CD1c-positive myeloid dendritic cell (primary cell): ENCODE data around the gene ARID3C.

Experiments used
- DNase-seq: peaks from one replicate; pipeline ENCODE4 v3.0.0-alpha.2; 2016; ENCODE audit errors: extremely low spot score

Gene ARID3C

GRCh38 chr9:34577400-34578240 is 51.2 kb downstream of the ARID3C start:
- no peak for DNase-seq

DNA sequence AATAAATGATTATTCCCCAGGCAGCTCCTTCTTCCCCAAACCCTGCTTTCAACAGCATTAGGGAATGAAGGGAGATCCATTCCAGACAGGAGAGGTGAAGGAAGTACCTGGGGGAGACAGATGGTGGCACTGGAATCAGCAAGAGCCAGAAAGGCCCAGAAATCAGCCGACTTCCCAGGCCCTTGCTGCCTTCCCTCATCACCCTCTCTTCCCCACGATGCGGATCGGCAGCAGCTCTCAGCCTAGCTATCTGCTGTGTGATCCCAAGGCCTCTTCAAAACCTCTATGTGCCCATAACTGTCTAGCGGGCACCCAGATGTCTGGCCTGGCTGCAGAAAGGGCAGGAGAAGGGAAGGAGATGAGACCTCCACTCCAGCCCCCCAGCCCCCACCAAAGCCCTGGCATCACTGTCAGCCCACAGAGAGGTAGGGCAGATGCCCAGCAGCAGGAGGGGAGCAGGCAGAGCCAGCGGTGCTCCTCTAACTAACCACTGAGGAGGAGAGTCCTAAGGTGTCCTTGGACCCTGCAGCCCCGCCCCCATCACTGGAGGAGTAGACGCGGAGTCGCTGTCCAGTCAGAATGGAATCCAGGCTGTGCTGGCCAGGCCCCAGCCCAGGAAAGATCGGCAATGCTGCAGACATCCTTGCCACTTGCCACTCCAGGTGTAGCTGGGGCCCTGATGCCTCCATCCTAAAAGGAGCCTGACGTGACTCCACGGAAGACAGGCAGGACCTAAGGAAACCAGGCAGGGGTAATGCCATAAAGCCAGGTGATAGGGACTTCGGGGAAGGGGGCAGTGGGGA is 52.1 kb downstream of the ARID3C start:
- DNase-seq: no peak

GRCh38 chr9:34575862-34576596 is 52.8 kb downstream of the ARID3C start:
- DNase-seq: no peak

DNA sequence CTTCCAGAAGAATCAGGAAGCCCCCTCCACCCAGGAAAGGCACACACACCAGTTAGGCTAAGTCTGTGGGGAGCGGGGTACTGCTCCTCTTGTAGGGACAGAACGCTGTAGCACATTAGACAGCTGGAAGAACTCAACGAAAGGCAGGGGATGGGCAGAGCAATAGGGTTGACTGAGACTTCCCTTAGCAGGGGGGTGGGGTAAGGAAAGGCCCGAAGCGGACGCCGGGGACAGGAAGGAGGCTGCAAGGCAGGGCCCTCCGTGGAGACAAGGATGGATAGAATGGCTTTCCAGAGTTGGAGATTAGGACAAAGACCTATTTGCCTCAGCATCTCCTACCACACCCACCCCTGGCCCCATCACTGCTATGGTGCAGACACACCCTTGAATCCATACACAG is 53.6 kb downstream of the ARID3C start:
- no peak for DNase-seq

GRCh38 chr9:34574571-34574970 is 54.3 kb downstream of the ARID3C start:
- DNase-seq: no peak

- no peak for DNase-seq
These were observed 55.1 kb downstream of the ARID3C start for GRCh38 chr9:34573599-34574325.

GRCh38 chr9:34572628-34573027 is 56.2 kb downstream of the ARID3C start:
- no peak for DNase-seq

DNA sequence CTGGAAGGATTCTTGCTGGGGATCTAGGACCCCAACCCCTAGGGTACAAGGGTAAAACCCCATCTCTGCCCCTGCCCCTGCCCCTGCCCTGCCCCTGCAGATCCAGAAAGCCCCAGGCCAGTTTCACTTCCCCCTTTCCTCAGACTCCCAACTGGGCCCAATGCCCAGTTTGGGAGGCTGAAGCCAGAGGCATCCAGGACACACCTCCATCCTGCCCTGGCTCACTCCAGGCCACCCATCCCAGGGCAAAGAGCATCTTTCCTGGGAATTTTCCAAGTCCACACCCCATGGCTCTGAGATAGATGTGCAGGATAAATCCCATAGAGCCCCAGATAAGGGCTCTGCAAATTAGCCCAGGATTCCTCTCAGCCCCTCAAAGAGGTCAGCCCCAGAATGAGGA is 56.8 kb downstream of the ARID3C start:
- no peak for DNase-seq

GRCh38 chr9:34571481-34571810 is 57.4 kb downstream of the ARID3C start:
- DNase-seq: no peak
